ENCODE data around the gene LRP1B.

The LRP1B gene

DNA sequence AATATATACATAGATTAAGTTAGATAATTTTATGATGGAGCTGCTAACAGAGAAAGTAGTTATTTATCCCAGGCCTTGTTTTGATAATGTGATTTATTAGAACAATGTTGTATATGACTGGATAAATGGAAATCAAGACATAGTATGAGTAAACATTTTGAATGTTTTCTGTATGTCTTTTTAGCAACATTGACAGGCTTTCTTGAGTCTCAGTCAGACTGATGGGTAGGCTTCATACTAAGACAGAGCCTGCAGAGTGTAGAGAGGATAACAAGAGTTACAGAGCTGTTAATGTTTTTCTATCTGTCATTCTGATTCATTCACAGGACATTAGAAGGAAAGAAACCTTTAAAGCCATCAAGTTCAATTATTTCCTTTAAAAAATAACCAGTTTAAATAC is 478.5 kb downstream of the LRP1B start:
- DNase-seq: no peak

DNA sequence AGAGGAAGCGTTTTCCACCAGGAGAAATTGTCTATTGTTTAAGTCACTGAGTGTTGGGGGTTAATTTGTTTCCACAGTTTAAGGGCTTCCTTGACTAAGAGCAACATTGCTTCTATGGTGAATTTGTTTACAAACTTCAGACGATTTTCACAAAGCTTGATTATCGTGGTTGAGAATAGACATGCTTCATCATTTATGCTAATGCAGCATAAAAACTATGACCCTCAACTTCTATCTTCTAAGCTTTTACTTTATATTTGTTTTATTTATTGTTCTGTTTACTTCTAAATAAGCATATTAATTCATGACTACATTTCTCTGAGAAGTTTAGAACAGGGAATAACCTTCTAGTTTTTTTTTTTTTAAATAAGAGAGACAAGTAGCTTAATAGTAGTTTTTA is 483.5 kb downstream of the LRP1B start:
- no peak for DNase-seq

DNA sequence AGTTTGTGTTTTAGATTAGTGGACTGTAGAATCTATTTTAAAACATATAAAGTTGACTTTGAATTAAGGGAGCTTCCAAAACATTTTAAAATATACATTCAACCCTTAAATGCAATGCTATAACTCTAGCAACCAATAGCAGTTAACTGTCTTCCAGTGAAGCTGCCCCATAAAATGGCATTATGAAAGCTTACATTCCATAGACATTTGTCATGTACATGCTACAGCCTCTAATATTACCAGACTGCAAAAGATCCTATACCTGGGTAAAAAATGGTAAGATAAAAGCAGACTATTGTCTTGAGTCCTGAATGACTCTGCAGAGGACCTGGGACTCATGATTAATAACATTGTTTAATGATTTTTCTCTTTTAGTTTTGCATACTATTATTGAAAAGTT is 489.4 kb downstream of the LRP1B start:
- no peak for DNase-seq

DNA sequence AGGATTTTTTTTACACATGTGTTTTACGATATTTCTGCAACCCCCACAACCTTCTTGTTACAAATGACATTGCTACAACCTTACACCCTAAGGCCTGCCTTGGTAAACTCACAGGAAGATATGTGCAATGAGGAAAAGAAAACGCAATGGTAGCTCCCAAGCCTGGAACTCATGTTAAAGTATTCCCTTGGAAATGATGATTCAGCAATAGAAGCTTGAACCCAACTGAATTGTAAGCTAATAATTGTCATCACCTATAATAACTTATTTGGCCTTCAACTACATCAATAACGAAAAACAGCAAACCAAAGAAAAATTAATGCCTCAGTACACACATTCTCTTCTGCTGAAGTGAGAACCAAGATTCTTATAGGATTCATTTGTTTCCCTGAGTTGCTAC is 491.0 kb downstream of the LRP1B start:
- DNase-seq: no peak

DNA sequence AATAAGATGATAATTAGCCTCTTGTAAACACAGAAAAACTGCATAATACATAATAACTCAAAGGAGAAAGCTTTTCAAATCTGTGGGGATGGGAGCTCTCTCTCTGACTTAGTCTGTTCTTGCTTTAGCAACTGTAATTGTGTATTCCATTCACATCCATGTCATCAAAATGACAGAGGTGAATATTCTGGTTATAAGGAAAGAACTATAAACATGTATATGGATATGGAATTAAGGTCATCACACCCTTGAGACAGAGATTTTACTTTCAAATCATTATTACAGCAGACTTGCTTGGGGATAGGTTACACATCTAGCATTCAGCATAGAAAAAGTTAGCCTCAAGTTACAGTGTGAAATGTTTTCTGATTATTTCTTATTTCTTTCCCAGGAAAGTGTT is 497.7 kb downstream of the LRP1B start:
- DNase-seq: no peak

DNA sequence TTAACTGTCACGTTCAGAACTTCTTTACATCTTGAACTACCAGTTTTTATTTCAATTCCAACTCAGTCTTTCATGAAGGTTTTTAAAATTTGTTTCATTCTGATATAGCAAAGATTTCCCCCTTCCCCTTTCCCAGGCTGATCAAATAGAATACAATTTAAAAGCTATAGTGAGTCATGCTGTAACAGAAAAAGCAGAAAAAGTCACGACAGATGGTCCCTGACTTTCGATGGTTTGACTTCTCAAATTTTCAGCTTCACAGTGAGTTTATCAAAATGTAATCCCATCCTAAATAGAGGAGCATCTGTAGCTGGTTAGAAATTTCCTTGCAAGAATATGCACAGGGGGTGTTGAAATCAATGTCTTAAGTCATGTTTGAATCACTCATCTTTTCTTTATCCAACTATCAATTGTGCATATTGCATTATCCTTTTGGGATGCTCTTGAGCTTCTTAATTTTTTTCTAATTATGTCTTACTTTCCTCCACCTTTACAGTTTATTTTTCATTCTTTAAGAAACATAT is 500.3 kb downstream of the LRP1B start:
- DNase-seq: no peak

DNA sequence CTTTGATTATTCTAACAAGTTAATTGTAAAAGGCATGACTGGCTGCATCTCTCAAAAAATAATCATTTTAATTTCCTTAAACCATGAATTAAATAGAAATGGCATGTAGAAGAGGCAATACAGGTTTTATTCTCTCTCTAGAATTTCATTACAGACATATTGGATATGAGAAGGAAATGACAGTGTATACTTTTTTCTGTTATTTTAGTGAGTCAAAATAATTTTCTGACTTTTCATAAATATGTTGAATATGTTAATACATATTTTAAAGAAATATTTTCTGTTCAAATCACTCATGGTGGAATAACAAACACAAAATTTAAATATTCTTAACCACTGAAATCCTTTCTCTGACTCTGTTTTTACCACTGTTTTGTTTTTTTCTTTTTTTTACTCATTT is 510.4 kb downstream of the LRP1B start:
- no peak for DNase-seq

DNA sequence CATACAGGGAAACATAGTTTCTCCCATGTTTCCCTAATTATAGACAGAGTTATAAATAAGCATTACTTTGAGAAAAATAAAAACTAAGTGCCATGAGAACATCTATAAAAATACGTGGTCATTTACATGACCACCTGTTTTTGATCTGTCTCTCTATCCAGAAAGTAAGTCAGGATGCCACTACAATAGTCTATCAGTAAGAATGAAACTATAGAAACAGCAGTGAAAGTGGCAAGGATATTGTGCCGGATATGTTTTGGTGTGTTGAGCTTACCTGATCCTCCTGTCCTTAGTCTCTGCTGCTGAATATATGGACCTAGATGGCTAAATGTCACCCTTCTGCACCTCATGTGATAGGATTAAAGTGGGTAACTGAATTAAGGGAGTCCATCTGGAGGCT is 512.4 kb downstream of the LRP1B start:
- DNase-seq: no peak

DNA sequence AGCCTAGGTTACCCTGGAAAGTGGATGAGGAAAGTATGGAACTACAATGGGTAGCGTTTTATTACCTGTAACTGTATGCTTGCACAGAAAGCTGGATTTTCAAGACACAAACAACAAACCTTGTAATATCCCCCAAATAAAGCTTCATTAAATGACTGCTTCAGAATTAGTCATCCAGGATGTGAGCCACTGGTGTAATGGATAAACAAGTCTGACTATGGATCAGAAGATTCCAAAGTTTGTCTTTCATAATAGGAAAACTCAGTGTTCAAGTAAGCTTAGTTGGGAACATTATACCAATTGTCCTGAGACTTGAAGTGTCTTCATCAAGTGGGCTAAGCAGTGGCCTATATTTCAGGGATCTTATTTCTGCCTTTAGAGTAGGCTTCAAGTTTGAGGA is 518.8 kb downstream of the LRP1B start:
- DNase-seq: no peak

DNA sequence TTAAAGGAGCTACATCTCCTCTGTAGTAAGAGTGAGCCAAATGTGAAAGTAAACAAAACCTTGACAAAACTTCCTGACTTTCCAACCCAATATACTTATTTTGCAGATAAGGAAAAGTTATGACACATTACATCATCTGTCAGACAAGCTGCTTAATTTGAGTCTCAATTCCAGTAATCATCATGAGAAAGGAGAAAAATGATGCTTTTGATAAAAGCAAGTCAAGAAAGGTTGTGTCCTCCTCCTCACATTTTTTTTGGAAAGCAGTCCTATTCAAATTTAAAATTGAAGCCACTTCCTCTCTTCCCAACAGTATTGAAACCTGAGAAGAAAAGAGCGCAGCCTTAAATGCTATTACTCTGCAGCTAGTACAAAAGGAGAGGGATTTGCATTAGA is 519.6 kb downstream of the LRP1B start:
- no peak for DNase-seq

DNA sequence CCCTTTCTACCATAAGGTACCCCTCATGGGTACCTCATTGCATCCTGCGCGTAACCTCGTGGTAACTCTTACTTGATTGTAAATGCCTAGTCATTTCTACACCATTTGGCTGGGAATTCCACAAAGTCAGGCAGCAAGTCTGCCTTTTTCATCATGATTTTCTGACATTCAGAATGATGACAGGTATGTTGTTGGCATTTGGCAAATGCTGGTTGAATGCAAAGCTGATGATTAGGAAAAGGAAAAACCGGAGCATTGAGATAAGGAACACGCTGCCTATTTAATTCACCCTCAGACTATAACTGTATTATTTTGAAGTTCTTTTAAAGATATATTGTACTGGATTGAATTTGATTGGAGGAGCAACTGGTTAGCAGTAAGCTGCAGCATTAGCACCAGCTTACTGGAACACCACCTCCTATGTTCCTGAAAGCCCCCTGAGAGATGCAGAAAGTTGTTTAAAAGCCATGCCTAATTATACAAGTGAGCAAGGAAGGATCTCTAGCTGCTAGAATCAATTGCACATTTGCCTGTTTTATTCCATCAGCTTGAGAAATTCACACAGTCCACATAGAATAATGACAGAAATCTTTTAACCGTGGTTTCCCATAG is 520.1 kb downstream of the LRP1B start:
- no peak for DNase-seq

DNA sequence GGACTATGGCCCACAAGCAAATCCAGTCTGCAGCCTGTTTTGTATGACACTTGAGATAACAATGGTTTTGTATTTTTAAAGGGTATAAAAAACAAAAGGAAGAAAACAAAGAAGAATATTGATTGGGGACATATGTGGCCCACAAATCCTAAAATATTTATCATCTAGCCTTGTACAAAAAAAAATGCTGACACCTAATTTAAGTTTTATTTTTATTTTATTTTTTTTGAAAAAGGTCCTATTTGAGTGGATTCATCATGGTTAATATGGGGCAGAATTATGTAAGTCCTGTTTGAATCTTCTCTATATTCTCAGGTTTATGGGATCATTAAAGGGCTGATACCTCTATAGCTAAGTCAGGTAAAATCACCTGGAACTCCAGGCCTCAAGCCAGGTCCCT is 525.7 kb downstream of the LRP1B start:
- DNase-seq: no peak

DNA sequence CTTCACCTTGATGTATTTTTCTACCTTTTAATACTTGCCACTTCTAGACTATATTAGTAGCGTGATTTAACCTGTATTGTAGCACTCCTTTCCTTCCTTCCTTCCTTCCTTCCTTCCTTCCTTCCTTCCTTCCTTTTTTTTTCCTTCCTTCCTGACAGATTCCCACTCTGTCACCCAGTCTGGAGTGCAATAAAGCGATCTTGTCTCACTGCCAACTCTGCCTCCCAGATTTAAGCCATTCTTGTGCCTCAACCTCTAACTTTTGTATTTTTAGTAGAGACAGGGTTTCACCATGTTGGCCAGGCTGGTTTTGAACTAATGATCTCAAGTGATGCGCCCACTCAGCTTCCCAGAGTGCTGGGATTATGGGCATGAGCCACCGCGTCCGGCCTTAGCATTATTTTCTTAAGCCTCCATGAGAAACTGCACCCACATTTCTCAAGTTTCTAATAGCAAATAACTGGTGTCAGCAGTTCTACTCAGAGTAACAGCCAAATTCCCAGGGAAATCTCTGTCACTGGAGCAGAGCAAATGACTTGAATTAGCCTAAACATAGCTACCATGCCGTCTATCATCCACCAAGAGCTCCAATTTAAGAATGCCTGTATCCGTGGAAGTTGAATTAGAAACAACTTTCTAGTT is 529.2 kb downstream of the LRP1B start:
- no peak for DNase-seq

DNA sequence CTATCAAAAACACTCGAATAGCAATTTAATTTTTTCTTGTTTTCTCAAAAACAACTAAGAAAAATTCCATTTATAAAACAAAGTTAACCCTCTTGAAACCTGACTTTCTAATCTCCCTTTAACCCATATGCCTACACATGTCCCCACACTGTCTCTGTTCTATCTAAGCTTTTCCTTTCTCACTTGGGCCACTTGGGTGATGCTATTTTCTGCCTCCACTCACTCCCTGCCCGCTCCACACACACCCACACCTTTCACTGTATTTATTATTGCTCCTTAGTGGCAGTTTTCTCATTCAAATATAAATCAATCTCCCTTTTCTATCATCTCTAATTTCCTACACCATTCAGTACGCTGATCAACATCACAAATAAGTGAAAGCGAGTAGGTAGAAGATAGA is 531.1 kb downstream of the LRP1B start:
- no peak for DNase-seq

DNA sequence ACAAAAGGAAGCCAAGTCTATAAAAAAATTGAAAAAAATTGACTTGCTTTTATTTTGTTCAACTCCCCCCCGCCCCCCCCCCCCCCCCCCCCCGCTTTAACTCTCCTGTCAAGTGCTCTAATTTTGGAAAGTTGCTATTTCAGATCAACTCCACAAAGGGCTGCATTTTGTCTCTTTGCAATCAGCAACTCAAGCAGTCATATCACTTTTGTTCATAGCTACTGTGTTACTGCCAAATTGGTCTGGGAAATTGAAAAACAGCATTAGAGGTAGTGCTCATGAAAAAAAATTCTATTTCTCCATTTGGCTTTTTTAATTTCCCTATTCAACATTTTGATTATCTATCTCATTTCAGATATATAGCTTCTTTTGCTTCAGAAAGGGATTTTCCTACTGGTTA is 531.8 kb downstream of the LRP1B start:
- no peak for DNase-seq

DNA sequence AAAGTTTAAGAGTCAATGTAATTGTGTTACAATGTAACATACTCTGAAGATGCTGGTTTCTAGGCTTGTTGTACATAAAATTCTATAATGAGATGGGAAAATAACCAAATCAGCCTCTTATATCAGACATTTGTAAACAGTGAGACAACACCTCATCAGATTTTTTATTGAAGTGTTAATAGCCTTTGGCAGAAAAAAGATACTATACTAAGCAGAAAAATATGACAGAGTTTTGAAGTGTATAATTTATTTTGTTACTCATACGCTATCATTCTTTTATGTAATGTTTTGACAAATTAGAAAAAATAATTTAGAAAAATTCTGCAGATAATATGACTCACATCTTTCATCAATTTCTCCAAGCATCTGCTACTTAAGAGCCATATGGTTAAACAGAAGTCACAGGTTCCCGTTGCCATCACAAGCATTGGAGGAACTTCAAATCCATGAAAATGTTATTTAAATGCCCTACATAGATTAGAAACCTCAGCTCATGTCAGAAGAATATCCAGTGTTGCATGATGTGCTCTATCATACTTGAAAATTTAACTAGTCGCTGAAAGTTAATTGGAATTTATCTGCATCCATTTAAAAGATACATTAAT is 535.4 kb downstream of the LRP1B start:
- DNase-seq: no peak

DNA sequence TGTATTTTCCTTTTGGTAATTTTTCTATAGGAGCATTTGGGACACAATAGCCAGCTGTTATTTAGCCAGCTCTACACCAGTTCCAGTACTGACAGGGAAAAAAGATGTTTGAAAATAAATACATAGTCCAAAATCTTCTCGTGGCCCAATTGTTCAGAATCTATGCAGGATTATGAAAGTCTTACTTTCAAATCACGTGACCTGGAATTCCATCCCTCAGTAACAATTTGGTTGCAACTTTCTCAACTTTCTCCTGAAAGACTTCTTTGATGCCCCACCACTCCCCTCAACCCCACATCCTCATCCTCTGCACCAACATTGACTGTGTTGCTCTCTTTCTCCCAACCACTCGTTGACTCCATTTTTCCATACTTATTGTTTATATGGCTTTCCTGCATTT is 539.0 kb downstream of the LRP1B start:
- no peak for DNase-seq

DNA sequence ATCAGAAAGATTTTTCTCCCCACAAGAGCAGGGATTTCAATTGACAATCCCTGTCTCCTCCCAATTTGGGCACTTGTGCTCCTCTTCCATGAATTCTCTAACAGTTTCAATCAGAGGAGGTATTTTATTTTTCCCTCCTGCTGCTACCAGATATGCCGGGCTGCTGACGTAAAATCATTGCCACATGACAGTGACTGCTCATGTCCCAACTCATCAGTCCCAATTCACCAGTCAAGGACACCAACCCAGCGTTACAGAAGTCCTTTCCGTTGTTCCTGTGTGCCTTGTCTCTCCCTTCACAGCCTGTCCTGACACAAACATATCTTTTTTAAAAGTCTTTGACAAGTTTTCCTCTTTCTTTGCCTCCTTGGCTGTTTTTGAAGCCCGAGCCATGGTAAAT is 540.2 kb downstream of the LRP1B start:
- no peak for DNase-seq

DNA sequence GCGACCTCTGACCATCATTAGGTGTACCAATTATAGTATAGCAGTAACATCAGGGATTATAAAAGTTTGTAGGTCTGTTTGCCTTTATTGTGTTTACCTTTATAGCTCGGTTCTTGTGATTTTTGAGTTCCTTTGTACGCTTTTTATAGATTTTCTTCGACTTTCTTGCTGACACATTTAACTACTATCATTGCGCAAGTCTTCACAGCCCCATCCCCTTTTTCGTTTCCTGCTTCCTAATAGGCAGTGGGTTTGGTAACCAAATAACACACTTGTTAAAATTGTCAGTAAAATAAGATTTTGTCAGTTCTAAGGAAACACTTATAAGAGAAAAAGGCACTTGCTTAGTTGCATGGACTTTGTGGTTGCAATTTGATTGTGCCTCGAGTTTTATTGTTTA is 541.5 kb downstream of the LRP1B start:
- DNase-seq: no peak

DNA sequence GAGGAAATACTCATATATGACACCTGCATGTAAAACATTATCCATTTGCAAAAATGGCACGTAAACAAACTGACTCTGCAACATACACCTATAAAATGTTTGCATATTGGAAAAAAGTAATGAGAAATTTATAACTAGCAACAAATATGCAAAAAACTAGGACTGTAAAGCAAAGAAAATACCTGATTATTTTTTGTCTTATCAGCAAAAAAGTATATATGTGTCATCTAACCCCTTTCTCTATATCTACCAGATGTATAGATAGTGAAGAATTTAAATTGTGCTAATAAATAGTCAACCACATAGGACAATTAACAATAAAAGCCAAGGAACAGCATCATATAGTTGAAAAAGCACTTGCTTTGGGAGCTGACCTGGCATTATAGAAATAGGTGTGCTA is 543.8 kb downstream of the LRP1B start:
- DNase-seq: no peak

DNA sequence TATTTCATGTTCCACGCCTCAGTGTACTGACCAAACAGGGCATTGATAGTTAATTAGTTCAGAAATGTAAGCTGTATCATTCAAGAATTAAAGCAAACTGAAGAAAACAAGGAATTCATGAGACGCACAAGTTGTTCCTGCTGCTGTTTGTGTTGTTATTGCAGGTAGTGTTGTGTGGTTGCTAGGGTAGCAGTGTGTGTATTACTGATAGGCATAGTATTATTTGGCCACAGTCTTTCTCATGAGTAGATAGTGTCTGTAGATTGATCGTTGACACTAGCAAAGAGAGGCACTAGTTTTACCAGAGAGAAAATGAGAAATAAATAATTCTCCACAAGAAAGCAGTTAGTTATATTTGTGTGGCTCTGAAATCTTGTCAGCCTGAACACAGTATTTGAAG is 548.6 kb downstream of the LRP1B start:
- no peak for DNase-seq

DNA sequence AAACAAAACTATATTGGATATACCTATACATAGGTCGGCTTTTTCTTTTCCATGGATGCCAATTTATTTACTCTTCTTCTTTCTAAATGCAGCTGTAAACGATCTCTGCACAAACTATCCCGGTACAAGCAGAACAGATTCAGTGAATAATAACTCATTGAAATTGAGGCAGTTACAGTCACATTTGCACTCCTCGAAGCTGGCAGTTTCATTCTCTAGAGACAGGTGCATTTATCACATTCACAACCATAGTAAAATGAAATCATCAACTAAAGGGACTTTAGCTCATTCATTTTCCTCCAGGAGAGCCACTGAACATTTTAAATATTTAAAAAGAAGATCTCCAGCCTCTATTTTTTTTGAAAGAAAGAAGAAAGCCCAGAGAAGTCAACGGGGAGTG is 551.7 kb downstream of the LRP1B start:
- no peak for DNase-seq

DNA sequence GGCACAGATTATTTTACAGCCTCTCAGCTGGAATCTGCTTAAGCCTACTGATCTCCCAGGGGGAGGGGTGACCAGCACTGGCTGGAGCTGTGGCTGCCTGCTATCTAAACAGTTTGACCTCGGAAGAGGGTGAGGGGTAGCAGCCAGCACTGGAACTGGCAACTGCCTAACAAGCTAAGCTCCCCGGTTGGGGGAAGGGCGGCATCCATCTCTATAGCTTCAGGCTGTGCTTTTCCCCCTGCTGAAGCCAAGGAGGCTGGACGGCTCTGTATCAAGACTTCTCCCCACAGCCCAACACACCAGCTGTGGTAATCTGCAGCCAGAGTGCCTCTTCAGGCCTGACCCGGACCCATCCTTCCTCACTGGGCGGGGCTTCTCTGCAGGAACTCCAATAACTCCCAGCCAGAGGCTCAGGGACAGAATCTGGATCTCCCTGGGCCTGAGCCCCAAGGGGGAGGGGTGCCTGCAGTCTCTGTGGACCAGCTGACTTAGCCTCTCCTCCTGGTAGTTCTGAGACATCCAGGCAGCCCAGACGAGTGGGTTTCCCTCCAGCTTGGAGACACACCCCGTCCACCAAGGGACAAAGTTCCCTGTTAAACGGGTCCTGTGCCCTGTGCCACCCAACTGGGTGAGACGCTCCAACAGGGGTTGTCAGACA is 560.2 kb downstream of the LRP1B start:
- no peak for DNase-seq

DNA sequence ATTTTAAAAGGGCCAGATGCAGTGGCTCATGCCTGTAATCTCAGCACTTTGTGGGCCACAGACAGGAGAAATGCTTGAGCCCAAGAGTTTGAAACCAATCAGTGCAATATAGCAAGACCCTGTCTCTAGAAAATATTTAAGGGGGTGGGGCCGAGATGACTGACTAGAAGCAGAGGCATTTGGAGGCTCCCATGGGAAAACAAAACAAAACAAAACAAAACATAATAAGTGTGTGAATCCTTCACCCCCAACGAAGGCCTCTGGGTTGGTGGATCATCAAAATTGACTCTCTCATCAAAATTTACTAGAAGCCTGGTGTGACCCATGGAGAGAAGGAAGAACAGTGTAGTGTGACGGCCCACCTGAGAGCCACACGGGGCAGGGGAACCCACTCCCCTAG is 560.9 kb downstream of the LRP1B start:
- no peak for DNase-seq
